Activated CD8-positive, alpha-beta memory T cell treated with anti-CD3 and anti-CD28 coated beads, Interleukin-2, amount 50 U/mL, for 24 hours (primary cell): ENCODE results near the gene RIOK2.
"Not testable (repeated sequence)": the region's sequence is repeated elsewhere in the genome, so short reads cannot be mapped to it uniquely, and the experiment has no call there.

ENCODE experiments used
- DNase-seq: peaks from one replicate; pipeline ENCODE4 v3.0.0-alpha.2; 2020; ENCODE audit errors: extremely low read depth

The RIOK2 gene

DNA sequence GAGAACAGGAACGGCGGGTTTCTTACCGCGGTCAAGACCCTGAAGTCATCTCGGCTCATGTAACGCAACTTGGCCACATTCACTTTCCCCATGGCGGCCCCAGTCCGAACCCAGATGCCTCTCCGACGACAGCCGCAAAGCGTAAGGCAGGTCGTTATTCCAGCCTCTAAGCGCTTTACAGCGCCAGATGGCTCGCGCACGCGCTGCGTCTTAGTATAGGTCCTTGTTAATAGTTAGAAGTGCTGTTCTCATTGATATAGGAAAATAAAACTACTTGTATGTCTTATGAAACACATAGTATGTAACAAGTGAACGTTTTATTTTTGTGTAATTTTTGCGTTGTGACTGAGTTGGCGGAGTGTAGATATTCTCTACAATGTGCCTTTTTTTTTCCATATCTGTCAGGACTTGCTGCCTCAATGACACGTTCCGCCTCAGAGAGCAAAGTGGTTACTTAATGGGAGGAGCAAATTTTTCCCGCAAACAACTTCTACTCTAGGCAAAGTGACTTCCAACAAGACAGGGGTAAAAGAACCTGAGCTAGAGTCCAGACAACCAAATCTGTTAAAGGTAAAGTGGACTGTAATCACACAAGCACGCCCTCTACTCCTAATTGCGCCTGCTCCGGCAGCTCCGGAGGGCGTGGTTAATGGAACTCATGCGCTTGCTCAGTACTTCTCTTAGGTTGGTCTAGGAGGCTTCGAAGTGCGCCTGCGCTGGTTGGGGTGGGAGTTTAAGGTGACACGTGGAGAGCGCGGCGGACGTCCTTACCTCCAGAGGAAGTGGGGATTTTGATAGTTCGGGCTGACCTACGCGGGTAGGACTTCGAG, at the start of gene RIOK2:
RIOK2 (minus strand) TSS at position 148 of the 830 bp plus-strand sequence; CDS start at position 92, 56 bp downstream.
- DNase-seq = peak; percentile 91

DNA sequence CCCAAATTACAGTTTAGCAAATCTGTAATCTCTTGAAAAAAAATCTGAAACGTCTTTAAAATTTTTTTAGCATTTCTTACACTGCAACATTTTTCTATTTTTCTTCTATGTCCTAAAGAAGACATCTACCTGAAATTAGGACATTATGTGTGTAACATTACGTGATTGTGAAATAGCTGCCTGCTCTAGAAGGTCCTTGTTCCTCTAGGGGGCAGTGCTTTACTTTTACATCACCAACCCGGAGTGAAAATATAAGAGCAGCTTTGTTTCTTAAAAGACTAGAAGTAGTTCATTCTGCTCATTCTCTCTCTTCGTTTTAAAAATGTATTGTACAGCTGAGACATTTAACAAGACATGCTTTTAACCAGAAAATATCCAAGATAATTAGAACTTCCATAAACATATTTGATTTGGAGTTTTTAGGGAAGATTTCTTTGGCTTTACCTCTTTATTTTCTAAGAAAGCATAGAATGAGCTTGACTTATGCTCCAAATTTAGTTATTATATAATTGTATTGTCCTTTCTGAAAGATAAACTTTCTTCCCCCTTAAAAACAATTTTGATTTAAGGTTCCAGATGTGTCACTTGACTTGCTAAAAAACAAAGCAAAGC, 48.1 kb upstream of the RIOK2 start:
- DNase-seq = no peak

DNA sequence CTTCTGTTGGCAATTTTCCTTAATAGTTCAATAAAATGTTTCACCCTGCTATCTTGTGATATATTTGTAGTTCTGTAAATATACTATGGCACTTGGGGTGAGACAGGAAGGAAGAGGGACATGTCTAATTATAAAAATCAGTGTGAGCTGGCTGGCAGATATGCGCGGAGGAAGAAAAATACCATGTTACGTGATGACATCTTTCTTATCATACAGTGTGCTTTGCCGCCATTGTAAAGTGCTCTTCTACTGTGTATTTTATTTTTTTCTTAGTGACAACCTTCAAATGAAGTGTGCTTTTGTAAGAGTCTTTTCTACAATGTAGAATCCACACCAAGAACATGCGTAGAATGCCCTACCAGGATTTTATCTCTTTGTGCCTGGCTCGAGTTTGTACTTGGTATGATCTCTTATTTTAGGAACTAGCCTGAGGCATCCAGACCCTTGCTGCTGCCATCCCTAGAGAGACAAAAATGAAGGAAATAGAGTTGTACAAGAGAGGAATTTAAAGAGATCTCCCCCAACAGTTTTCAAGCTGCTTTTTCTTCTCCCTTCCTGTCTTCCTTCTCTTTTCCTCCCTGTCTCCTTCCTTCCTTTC, 46.7 kb upstream of the RIOK2 start:
- DNase-seq = no peak

- no peak for DNase-seq
These were observed 46.1 kb upstream of the RIOK2 start for GRCh38 chr5:97229196-97229595.

GRCh38 chr5:97225222-97225621, 42.2 kb upstream of the RIOK2 start:
- no peak for DNase-seq

- no peak for DNase-seq
These were observed 41.2 kb upstream of the RIOK2 start for GRCh38 chr5:97224112-97224750.

GRCh38 chr5:97223596-97223995, 40.5 kb upstream of the RIOK2 start:
- DNase-seq = no peak

GRCh38 chr5:97209343-97209742, 26.3 kb upstream of the RIOK2 start:
- DNase-seq = no peak

DNA sequence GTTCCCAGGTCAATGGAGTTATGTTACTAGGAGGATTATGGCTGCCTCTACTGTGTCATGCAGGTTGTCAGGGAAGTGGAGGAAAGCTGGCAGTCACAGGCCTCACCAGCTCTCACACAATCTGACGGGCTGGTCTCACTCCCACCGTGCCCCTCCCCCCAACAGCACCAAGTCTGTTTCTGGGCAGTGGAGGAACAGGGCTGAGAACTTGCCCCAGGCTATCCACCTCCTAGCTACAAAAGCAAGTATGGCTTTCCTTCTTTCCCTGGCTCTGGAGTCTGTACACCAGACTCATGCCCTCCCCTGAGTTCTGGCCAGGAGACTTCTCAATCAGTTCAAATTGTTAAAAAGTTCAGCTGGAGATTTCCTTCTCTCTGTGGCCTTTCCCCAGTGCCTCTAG, 25.7 kb upstream of the RIOK2 start:
- no peak for DNase-seq

- no peak for DNase-seq
These were observed 25.2 kb upstream of the RIOK2 start for GRCh38 chr5:97208184-97208713.

DNA sequence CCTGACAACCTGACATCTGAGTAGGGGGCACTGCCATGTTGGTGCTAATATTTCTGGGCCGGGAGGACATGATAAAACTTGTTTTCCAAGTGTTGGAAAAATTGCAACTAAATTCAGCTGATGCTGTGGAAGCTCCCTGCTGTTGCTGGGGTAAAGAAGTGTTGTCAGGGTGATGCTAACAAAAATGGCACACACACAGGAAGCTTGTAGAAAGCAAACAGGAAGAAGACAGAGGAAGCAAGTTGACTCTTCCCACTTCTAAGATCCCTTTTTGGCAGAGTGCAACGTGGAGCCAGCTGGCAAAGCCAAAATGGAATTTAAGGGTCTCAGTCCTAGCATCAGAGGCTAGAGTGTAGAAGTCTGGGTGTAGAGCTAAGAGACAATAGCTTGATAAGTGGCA, 11.3 kb upstream of the RIOK2 start:
- DNase-seq = no peak

DNA sequence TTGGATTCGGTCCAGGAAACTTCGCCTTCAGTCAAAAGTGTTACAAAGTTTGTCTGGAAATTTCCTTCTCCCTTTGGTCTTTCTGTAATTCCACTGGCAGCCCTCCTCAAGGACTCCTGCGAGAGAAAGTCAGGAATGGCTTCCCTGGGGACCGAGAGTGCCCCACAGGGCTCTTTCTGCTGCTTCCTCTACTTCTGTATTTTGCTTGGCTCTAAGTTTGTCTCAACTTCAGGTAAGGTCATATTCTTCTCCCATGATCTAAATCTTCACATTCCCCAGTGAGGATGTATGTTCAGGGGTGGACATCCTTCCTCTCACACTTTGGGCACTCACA, 10.3 kb upstream of the RIOK2 start:
- no peak for DNase-seq

- no peak for DNase-seq
These were observed 9.7 kb upstream of the RIOK2 start for GRCh38 chr5:97192580-97193354.

GRCh38 chr5:97191893-97192292, 8.8 kb upstream of the RIOK2 start:
- DNase-seq = no peak

DNA sequence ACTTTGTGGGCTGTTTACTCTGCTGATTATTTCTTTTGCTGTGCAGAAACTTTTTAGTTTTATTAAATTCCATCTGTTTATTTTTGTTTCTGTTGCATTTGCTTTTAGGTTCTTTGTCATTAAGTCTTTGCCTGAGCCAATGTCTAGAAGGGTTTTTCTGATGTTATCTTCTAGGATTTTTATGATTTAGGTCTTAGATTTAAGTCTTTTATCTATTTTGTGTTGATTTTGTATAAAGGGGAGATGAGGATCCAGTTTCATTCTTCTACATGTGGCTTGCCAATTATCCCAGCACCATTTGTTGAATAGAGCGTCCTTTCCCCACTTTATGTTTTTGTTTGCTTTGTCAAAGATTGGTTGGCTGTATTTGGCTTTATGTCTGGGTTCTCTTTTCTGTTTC, 6.5 kb upstream of the RIOK2 start:
- DNase-seq = not testable (repeated sequence)

DNA sequence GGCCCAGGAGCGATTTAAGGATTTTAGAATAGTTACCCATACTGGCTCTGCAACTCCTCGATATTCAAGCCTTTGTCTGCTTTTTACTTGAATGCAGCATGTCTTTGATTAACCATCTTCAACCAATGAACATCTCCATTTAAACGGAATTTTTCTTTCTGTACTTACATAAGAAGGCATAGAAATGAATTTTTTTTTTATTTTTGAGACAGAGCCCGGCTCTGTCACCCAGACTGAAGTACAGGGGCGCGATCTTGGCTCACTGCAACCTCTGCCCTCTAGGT, 825 bp upstream of the RIOK2 start:
- DNase-seq = no peak

DNA sequence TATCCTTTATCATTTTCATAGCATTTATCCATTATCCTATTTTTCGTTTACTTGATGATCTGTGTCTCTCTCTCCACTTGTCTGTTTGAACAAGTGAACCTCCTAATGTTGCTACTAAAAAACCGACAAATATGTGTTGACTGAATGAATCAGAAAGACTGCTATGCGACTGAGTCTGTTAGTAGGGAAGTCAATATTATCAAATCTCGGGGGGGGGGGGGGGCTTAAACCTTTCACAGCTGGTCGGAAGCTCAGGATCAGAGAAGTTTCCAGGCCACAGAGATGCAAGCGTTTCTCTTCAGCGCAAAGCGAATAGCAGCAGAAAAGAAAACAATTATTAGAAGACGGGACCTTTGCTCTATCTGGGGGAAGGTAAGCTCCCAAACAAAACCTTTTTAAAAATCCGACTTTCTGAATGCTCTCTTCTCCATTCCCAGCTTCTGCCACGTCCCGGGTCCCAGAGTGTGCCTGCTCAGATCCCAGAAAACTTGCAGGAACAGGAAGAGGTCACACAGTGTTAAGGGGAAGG, 412 bp downstream of the RIOK2 start:
- DNase-seq = no peak

DNA sequence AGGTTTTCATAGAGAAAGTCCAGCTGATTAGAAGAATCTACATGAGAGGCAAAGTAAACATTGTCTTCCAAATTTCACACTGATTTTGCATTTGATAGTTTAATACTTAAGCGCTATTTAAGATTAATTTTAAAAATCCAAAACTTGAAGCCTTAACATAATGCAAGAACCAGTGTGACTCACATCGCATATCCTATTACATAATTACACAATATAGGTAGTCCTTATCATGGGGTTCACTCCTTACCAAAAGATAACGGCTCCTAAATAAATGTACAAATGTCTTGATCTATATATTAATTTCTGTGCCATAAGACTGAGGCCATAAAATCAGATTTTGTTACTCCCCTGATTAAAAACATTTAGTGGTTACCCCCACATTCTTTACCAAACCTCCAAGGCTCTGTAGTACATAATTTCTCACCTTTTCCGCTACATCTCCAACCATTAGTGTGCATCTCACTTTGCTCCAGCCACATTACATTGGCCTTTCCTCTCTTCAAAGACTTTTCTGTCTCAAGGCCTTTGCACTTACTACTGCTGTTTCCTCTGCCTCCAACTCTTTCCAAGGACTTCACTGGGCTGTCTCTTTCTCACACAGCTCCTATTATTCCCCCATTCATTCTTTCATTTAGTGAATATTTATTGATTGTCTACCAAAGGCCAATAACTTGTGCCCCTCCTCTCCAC, 1.0 kb downstream of the RIOK2 start:
- DNase-seq = no peak

DNA sequence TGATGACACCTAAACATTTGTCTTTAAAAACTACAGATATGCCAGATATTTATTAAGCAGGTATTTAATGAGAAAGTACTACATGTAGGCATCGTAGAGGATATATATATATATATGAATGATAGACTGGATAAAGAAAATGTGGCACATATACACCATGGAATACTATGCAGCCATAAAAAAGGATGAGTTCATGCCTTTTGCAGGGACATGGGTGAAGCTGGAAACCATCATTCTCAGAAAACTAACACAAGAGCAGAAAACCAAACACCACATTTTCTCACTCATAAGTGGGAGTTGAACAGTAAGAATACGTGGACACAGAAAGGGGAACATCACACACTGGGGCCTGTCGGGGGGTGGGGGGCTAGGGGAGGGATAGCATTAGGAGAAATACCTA, 3.6 kb downstream of the RIOK2 start:
- not testable (repeated sequence) for DNase-seq

- DNase-seq = no peak
These were observed 10.8 kb downstream of the RIOK2 start for GRCh38 chr5:97172227-97172626.

GRCh38 chr5:97171703-97172102, 11.3 kb downstream of the RIOK2 start:
- no peak for DNase-seq
